ENCODE results near the gene JPH3. TPM values are rescaled to one million over a fixed set of nuclear protein-coding genes. Genes with fewer than 3 reads are reported as not detected.

Gene JPH3
- total RNA-seq, 2 experiments from 2014 or later: not detected

GRCh38 chr16:87615621-87616041, 13.3 kb downstream of the JPH3 start:
- no peaks in the 10 kb centered on the region for H3K36me3 Mint-ChIP-seq (ENCODE audit: low read depth)
- no peak overlapping the region for H3K4me3 Mint-ChIP-seq
- no peaks in the 10 kb centered on the region for H3K9me3 Mint-ChIP-seq
- no peak overlapping the region for H3K27ac Mint-ChIP-seq
- no peaks in the 10 kb centered on the region for H3K27me3 Mint-ChIP-seq
- CTCF ChIA-PET: no interaction called here
- POLR2A ChIA-PET: no interaction called here
- DNase-seq: no peak
- H3K4me1 Mint-ChIP-seq: no peaks in the 10 kb centered on the region

GRCh38 chr16:87616556-87616955, 14.2 kb downstream of the JPH3 start:
- no peaks in the 10 kb centered on the region for H3K4me1 Mint-ChIP-seq
- no peak overlapping the region for H3K4me3 Mint-ChIP-seq
- no peaks in the 10 kb centered on the region for H3K9me3 Mint-ChIP-seq

DNA sequence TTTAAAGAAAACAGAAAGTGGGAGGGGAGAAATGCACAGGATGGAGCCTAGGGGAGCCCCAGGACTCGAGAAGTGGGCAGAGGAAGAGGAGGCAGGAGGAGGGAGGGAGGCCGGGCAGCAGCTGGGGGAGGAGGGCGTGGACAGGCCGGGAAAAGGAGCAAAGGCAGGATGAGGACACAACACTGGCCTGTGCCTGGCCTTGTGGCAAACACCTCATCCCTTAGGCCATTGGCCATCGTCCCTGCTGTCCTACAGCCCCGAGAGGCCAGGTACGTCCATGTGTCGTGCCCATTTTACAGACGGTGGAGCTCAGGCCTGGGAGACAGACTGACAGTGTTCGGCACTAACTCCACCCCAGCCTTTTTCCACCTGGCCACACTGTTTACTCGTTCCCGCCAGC, 15.9 kb downstream of the JPH3 start:
- CTCF ChIA-PET: no interaction called here
- no peaks in the 10 kb centered on the region for H3K36me3 Mint-ChIP-seq (ENCODE audit: low read depth)
- no peaks in the 10 kb centered on the region for H3K27me3 Mint-ChIP-seq

More at GRCh38 chr16:87616556-87616955, 14.2 kb downstream of the JPH3 start:
- no peaks in the 10 kb centered on the region for H3K36me3 Mint-ChIP-seq (ENCODE audit: low read depth)
- H3K27ac Mint-ChIP-seq: no peak overlapping the region
- ChIA-PET CTCF (no interaction called here), POLR2A (no interaction called here)
- no peak for DNase-seq
- no peaks in the 10 kb centered on the region for H3K27me3 Mint-ChIP-seq

DNA sequence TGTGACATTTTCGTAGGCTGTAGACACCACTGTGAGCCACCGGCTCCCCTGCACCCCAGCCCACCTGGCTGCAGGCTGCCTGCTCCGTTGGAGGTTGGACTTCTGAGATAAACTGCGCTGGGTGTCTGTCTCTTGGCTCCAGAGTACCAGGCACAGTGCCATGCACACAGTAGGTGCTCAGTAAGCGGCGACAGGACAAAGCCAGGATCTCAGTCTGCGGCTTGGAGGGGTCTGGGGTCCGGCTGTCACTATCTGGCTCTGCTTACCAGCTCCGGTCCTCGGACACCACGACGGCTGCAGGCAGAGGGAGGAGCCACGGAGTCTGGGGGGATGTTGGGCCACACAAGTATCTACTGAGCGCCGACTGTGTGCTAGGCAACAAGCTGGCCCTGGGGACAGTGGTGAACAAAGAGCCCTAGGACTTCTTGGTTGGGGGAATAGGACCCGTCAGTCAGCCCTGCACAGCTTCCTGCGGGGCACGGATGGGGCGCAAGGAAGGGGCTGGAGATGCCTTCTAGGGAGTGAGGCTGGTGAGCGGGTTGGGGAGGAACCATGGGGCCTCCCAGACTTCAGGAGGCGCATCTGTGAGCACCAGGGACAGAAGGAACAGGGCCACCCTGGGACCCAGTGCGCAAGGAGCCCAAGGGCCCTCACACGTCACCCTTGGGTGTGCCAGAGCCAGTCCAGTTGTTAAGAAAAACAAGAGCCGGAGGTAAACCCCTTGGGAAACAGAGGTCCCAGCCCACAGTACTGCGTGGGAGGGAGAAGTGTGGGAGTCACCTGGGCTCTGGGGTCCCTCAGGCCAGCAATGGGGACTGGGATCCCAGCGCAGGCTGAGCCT, 17.3 kb downstream of the JPH3 start:
- Mint-ChIP-seq H3K4me3 (no peak overlapping the region), H3K27ac (no peak overlapping the region), H3K4me1 (no peaks in the 10 kb centered on the region), H3K27me3 (no peaks in the 10 kb centered on the region), H3K9me3 (no peaks in the 10 kb centered on the region), H3K36me3 (ENCODE audit: low read depth) (no peaks in the 10 kb centered on the region)
- ChIA-PET POLR2A (no interaction called here), CTCF (no interaction called here)
- DNase-seq: no peak

More for the DNA sequence above, 15.9 kb downstream of the JPH3 start:
- Mint-ChIP-seq H3K4me1 (no peaks in the 10 kb centered on the region), H3K27ac (no peak overlapping the region), H3K9me3 (no peaks in the 10 kb centered on the region), H3K4me3 (no peak overlapping the region)
- POLR2A ChIA-PET: no interaction called here
- DNase-seq: no peak

DNA sequence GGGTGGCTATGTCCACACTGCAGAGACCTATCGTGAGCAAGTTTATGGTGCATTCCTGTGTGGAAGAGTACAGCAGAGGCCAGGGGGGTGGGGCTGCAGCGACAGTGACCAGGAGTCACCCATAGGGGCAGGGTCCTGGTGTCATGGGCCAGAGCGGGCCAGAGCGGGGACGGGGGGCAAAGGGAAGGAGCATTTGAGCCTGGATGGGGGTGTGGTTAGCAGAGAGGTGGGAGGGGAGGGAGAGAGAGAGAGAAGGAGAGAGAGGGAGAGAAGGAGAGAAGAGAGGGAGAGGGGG, 17.8 kb downstream of the JPH3 start:
- no peaks in the 10 kb centered on the region for H3K4me1 Mint-ChIP-seq
- CTCF ChIA-PET: no interaction called here

GRCh38 chr16:87621550-87621829, 19.2 kb downstream of the JPH3 start:
- Mint-ChIP-seq H3K27me3 (no peaks in the 10 kb centered on the region), H3K27ac (no peak overlapping the region), H3K4me3 (no peak overlapping the region), H3K36me3 (ENCODE audit: low read depth) (no peaks in the 10 kb centered on the region), H3K4me1 (no peaks in the 10 kb centered on the region), H3K9me3 (no peaks in the 10 kb centered on the region)
- CTCF ChIA-PET: no interaction called here
- POLR2A ChIA-PET: no interaction called here
- DNase-seq: no peak

More for the DNA sequence above, 17.8 kb downstream of the JPH3 start:
- no peaks in the 10 kb centered on the region for H3K27me3 Mint-ChIP-seq
- H3K36me3 Mint-ChIP-seq (ENCODE audit: low read depth): no peaks in the 10 kb centered on the region
- no peak for DNase-seq
- no peak overlapping the region for H3K4me3 Mint-ChIP-seq
- POLR2A ChIA-PET: no interaction called here
- H3K27ac Mint-ChIP-seq: no peak overlapping the region
- H3K9me3 Mint-ChIP-seq: no peaks in the 10 kb centered on the region

DNA sequence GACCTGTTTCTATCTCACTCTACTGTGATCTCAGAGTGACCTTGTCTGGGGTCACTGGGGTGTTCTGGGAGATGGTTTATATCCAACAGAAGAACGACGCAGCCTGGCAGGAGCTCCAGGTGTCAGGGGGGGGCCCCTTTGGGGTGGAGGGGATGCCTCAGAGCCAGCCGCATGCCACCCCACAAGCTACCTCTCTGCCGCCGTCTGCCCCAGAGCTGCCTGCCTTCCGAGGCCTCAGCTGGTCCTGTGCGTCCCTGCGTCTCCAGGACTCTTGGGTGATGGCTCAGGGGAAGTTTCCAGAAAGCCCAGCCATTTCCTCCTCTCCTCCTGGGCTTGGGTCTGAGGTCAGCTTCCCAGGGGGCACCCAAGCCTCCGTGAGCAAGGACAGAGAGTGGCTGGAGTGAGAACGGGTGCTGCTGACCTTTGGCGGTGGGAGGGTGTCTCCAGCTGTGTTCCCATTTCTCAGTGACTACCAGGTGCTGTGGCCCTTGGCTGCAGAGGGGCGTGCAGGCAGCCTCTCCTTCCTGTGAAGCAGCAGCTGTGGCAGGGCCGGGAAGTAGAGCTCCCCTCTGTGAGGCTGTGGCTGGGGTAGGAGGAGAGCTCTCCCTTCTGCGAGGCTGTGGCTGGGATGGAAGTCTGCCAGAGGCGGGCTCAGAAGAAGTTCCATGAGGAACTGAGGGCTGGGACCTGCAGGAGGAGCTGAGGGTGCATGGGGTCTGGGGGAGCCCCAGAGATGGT, 19.8 kb downstream of the JPH3 start:
- CTCF ChIA-PET: no interaction called here
- no peak overlapping the region for H3K4me3 Mint-ChIP-seq
- no peaks in the 10 kb centered on the region for H3K9me3 Mint-ChIP-seq

GRCh38 chr16:87622756-87623319, 20.5 kb downstream of the JPH3 start:
- POLR2A ChIA-PET: no interaction called here
- no peak overlapping the region for H3K4me3 Mint-ChIP-seq
- CTCF ChIA-PET: no interaction called here
- H3K36me3 Mint-ChIP-seq (ENCODE audit: low read depth): no peaks in the 10 kb centered on the region
- DNase-seq: no peak
- H3K4me1 Mint-ChIP-seq: no peaks in the 10 kb centered on the region
- H3K9me3 Mint-ChIP-seq: no peaks in the 10 kb centered on the region
- no peak overlapping the region for H3K27ac Mint-ChIP-seq
- no peaks in the 10 kb centered on the region for H3K27me3 Mint-ChIP-seq

More for the DNA sequence above, 19.8 kb downstream of the JPH3 start:
- H3K4me1 Mint-ChIP-seq: no peaks in the 10 kb centered on the region
- no peak overlapping the region for H3K27ac Mint-ChIP-seq
- DNase-seq: no peak
- no peaks in the 10 kb centered on the region for H3K36me3 Mint-ChIP-seq (ENCODE audit: low read depth)
- POLR2A ChIA-PET: no interaction called here
- no peaks in the 10 kb centered on the region for H3K27me3 Mint-ChIP-seq

- H3K4me1 Mint-ChIP-seq: no peaks in the 10 kb centered on the region
- H3K36me3 Mint-ChIP-seq (ENCODE audit: low read depth): no peaks in the 10 kb centered on the region
- H3K9me3 Mint-ChIP-seq: no peaks in the 10 kb centered on the region
- no peak overlapping the region for H3K27ac Mint-ChIP-seq
- no peak for DNase-seq
- ChIA-PET POLR2A (no interaction called here), CTCF (no interaction called here)
- no peaks in the 10 kb centered on the region for H3K27me3 Mint-ChIP-seq
- H3K4me3 Mint-ChIP-seq: no peak overlapping the region
Measured at GRCh38 chr16:87625241-87625797, 23.0 kb downstream of the JPH3 start.

DNA sequence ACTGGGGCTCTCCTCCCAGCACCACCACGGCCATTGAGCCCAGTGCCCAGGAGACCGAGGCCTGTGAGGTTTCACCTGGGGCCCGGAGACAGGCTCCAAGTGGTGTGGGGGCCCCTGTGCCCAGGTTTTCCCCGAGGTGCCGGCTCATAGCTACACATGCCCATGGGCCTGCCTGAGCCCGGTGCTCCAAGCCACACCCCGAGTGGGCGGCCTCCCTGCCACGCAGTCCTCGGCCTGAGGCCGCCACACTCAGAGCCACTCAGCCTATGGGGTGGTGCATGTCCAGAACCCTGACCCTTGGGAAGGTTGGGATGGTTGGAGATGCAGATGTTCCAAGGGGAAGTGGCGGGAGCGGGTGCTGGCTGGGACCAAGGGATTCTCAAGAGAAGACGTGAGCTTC, 24.1 kb downstream of the JPH3 start:
- no peaks in the 10 kb centered on the region for H3K4me1 Mint-ChIP-seq
- peaks cover 9% of the 10 kb centered on the region for H3K27me3 Mint-ChIP-seq
- no peak overlapping the region for H3K27ac Mint-ChIP-seq
- H3K36me3 Mint-ChIP-seq (ENCODE audit: low read depth): no peaks in the 10 kb centered on the region
- CTCF ChIA-PET: interaction anchor here (0.8 kb wide), 1 partner anchor 9 kb away, joined by 3 read pairs; no protein-coding TSS in a partner anchor
- H3K9me3 Mint-ChIP-seq: no peaks in the 10 kb centered on the region
- POLR2A ChIA-PET: no interaction called here
- no peak overlapping the region for H3K4me3 Mint-ChIP-seq
- DNase-seq: no peak

DNA sequence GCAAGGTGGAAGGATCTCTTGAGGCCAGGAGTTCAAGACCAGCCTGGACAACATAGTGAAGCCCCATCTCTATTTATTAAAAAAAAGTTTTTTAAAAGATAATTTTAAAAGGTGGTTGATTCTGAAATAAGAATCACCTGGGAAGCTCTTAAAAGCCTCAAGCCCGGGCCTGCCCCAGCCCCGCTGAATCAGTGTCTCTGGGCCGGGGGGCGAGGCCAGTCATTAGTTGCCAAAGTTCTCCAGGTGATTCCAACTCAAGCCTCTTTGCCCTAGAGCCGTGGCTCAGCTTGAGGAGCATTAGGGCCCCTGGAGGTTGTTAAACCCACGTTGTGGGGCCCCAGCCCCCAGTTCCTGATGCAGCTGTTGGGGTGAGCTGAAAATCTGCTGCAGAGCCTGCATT, 24.6 kb downstream of the JPH3 start:
- POLR2A ChIA-PET: no interaction called here
- Mint-ChIP-seq H3K9me3 (no peaks in the 10 kb centered on the region), H3K36me3 (ENCODE audit: low read depth) (no peaks in the 10 kb centered on the region), H3K4me3 (no peak overlapping the region), H3K27me3 (peaks cover 12% of the 10 kb centered on the region), H3K4me1 (no peaks in the 10 kb centered on the region), H3K27ac (no peak overlapping the region)
- CTCF ChIA-PET: interaction anchor here (0.8 kb wide), 1 partner anchor 9 kb away, joined by 3 read pairs; no protein-coding TSS in a partner anchor
- no peak for DNase-seq

DNA sequence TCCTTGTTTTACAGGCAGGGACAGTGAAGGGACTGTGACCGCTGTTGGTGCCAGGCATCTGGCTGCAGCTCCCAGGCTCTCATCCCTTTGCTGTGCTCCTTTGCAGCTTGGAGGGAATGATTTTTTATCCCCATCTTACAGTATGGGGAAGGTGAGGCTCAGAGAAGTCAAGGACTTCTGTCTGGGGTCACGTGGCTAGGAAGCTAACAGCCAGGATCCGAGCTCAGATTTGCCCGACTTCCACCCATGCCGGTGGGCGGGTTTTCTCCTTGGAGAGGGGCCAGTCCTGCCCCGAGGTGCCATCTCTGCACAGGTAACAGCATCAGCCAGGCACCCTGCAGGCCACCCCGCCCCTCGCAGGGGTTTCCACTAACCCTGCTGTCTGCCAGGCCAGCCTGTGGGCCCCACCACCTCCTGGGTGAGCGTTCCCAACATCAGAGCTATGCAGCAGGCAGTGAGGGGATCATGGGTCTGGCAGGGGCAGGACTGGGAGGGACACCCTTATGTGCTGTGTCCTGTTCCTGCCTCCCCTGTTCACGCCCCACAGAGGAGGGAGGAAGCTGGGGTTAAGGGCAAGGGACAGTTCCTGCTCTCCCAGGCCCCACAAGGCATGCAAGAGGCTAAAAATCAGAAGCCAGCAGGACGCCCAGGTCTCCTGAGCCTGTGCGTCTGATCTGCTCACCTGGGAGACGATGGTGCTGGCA, 25.4 kb downstream of the JPH3 start:
- no peaks in the 10 kb centered on the region for H3K36me3 Mint-ChIP-seq (ENCODE audit: low read depth)
- DNase-seq: no peak
- H3K27ac Mint-ChIP-seq: no peak overlapping the region
- H3K4me1 Mint-ChIP-seq: no peaks in the 10 kb centered on the region
- CTCF ChIA-PET: no interaction called here
- no peaks in the 10 kb centered on the region for H3K9me3 Mint-ChIP-seq
- POLR2A ChIA-PET: no interaction called here
- H3K27me3 Mint-ChIP-seq: peaks cover 19% of the 10 kb centered on the region
- H3K4me3 Mint-ChIP-seq: no peak overlapping the region

DNA sequence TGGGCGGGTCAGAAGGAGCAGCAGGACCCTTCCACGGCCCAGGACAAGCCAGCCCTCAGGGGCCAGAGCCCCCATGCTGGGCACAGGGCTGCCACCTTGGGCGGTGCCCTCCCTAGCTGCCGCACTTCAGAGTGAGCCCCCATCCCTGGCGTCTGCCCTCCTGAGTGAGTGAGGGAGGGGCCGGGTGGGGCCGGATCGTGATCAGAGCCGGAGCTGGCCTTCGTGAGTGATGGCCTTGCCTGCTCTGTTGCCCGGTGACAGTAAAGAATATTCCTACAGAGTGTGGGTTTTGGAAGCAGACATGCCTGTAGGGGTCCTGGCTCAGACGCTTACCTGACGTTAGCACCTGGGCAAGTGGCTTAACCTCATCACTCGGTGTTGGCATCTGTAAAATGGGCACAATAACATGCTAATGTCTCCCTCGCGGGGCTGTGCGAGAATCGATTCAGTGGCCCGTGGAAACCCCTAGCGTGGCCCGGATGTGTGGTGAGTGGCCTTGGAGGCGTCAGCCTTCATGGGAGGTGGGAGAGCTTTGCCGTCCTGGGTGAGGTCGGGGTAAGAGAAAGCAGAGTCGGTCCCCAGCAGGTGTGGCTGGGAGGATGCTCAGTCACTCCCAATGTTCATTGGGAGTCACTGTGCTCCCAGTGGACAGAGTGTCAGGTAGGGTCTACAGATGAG, 26.1 kb downstream of the JPH3 start:
- ChIA-PET CTCF (no interaction called here), POLR2A (no interaction called here)
- H3K27ac Mint-ChIP-seq: no peak overlapping the region
- no peak overlapping the region for H3K4me3 Mint-ChIP-seq
- peaks cover 19% of the 10 kb centered on the region for H3K27me3 Mint-ChIP-seq
- no peaks in the 10 kb centered on the region for H3K36me3 Mint-ChIP-seq (ENCODE audit: low read depth)
- no peaks in the 10 kb centered on the region for H3K9me3 Mint-ChIP-seq
- no peak for DNase-seq
- no peaks in the 10 kb centered on the region for H3K4me1 Mint-ChIP-seq

All from activated CD4-positive, alpha-beta memory T cell treated with anti-CD3 and anti-CD28 coated beads, Interleukin-2, amount 10 ng/mL, durations not matched to agents 7 days and 5 days (primary cell).